MCF 10A (cell line): Measurements from ENCODE around the gene LKAAEAR1. TPM values are rescaled to one million over a fixed set of nuclear protein-coding genes. Genes with fewer than 3 reads are reported as not detected.

Experiments used
- BruUV-seq: library from RNA; stranded (reverse); fragments of 400-500 nt; replicated peaks from 2 replicates; lab custom pipeline; 2021; lab: Mats Ljungman, UMichigan
- CTCF ChIA-PET: fragments of 300-600 bp; sonication (Branson Sonifier 250); formaldehyde crosslinking; extraction: SDS; loops from one replicate; lab custom pipeline; 2021; ENCODE audit warnings: antibody characterized with exemption, inconsistent platforms; lab: Yijun Ruan, JAX
- POLR2A ChIA-PET: fragments of 300-600, 350-650 bp; sonication (Branson Sonifier 250); formaldehyde crosslinking; extraction: SDS; loops from one replicate; lab custom pipeline; 2020; ENCODE audit warnings: antibody characterized with exemption, inconsistent platforms; lab: Yijun Ruan, JAX
- DNase-seq: peaks from one replicate; pipeline ENCODE4 v3.0.0-alpha.2; 2018; ENCODE audit not compliant: unreplicated experiment
- H3K27ac Mint-ChIP-seq: one replicate; pipeline ENCODE4 v1.8.0; 2022; ENCODE audit warnings: mild to moderate bottlenecking, low read depth, mixed read lengths; ENCODE audit not compliant: unreplicated experiment
- H3K27me3 Mint-ChIP-seq: one replicate; pipeline ENCODE4 v1.8.0; 2022; ENCODE audit warnings: mixed read lengths; ENCODE audit not compliant: insufficient read depth, unreplicated experiment
- H3K36me3 Mint-ChIP-seq: one replicate; pipeline ENCODE4 v1.8.0; 2022; ENCODE audit warnings: mild to moderate bottlenecking, moderate library complexity, mixed read lengths; ENCODE audit not compliant: insufficient read depth, unreplicated experiment
- H3K4me1 Mint-ChIP-seq: one replicate; pipeline ENCODE4 v1.8.0; 2022; ENCODE audit warnings: mixed read lengths; ENCODE audit not compliant: insufficient read depth, unreplicated experiment
- H3K4me3 Mint-ChIP-seq: one replicate; pipeline ENCODE4 v1.8.0; 2022; ENCODE audit warnings: mild to moderate bottlenecking, moderate library complexity, mixed read lengths; ENCODE audit not compliant: unreplicated experiment
- H3K9me3 Mint-ChIP-seq: one replicate; pipeline ENCODE4 v1.8.0; 2022; ENCODE audit warnings: mixed read lengths; ENCODE audit not compliant: unreplicated experiment
- intact Hi-C: fragments of 100-400 bp; cut with micrococcal nuclease; formaldehyde crosslinking; loops from 2 replicates; pipeline ENCODE4 v1.14.1; 2022
- total RNA-seq: library from RNA; stranded (reverse); gene quantifications from 2 replicates; pipeline ENCODE4 v1.2.3, GENCODE V29; 2022
- TF ChIP-seq, protein P1 (sequence below): fragments of 200-600 bp; IDR thresholded peaks from one replicate; pipeline ENCODE4 v1.8.0; 2022; ENCODE audit warnings: antibody characterized with exemption, mild to moderate bottlenecking; ENCODE audit not compliant: unreplicated experiment

Gene LKAAEAR1
- total RNA-seq, 1 experiment from 2014 or later = not detected

- DNase-seq = no peak
- CTCF ChIA-PET = interaction anchor here (0.6 to 1.5 kb wide), 4 partner anchors 9 to 45 kb away, joined by 3 to 4 read pairs (median 4); no protein-coding TSS in a partner anchor
- intact Hi-C loops = no loop called here
- TF ChIP-seq, protein P1, sequence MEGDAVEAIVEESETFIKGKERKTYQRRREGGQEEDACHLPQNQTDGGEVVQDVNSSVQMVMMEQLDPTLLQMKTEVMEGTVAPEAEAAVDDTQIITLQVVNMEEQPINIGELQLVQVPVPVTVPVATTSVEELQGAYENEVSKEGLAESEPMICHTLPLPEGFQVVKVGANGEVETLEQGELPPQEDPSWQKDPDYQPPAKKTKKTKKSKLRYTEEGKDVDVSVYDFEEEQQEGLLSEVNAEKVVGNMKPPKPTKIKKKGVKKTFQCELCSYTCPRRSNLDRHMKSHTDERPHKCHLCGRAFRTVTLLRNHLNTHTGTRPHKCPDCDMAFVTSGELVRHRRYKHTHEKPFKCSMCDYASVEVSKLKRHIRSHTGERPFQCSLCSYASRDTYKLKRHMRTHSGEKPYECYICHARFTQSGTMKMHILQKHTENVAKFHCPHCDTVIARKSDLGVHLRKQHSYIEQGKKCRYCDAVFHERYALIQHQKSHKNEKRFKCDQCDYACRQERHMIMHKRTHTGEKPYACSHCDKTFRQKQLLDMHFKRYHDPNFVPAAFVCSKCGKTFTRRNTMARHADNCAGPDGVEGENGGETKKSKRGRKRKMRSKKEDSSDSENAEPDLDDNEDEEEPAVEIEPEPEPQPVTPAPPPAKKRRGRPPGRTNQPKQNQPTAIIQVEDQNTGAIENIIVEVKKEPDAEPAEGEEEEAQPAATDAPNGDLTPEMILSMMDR = no peak
- H3K36me3 Mint-ChIP-seq = no peaks in the 10 kb centered on the region
- no peaks in the 10 kb centered on the region for H3K27me3 Mint-ChIP-seq
- no peak overlapping the region for H3K4me3 Mint-ChIP-seq
- H3K9me3 Mint-ChIP-seq = no peaks in the 10 kb centered on the region
- BruUV-seq = no TSS peak
- peaks cover 8% of the 10 kb centered on the region for H3K4me1 Mint-ChIP-seq
- H3K27ac Mint-ChIP-seq = no peak overlapping the region
- POLR2A ChIA-PET = interaction anchor here (0.6 to 1.3 kb wide), 3 partner anchors 14 to 120 kb away, joined by 3 to 4 read pairs (median 3); partner anchors contain the start of gene UCKL1
Measured at GRCh38 chr20:64076061-64076997, 7.9 kb downstream of the LKAAEAR1 start.

- no TSS peak for BruUV-seq
- Mint-ChIP-seq H3K27me3 (no peaks in the 10 kb centered on the region), H3K9me3 (no peaks in the 10 kb centered on the region), H3K27ac (no peak overlapping the region), H3K4me1 (peaks cover 8% of the 10 kb centered on the region), H3K4me3 (no peak overlapping the region), H3K36me3 (no peaks in the 10 kb centered on the region)
- TF ChIP-seq, protein P1 = no peak
- no peak for DNase-seq
- CTCF ChIA-PET = interaction anchor here (0.9 to 1.5 kb wide), 3 partner anchors 9 to 538 kb away, joined by 4 read pairs; partner anchors contain the start of gene PTK6
- POLR2A ChIA-PET = interaction anchor here (0.6 to 1.3 kb wide), 3 partner anchors 42 to 119 kb away, joined by 3 to 5 read pairs (median 4); partner anchors contain the start of genes PRPF6 and UCKL1
- intact Hi-C loops = no loop called here
Measured at GRCh38 chr20:64075556-64075955, 8.6 kb downstream of the LKAAEAR1 start.

DNA sequence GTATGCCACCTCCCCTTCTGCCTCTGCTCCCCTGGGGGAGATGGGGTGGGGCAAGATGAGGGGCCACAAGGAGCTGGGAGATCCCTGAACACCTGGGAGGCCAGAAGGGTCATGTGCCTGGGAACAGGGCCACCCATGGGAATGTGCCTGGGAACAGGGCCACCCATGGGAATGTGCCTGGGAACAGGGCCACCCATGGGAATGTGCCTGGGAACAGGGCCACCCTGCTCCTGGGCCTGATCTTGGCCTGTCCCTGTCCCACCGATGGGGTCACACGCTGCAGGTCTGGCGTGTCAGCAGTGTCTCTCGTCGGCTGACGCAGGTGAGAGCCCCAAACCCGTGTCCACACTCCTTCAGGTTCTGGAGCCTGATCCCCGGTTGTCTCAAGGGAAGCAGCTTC is 9.2 kb downstream of the LKAAEAR1 start:
- no peaks in the 10 kb centered on the region for H3K9me3 Mint-ChIP-seq
- peaks cover 8% of the 10 kb centered on the region for H3K4me1 Mint-ChIP-seq
- ChIA-PET POLR2A (interaction anchor here (0.7 kb wide), 1 partner anchor 94 kb away, joined by 5 read pairs; the partner anchor contains the start of gene PRPF6), CTCF (interaction anchor here (0.9 to 1.0 kb wide), 2 partner anchors 21 to 538 kb away, joined by 4 read pairs; partner anchors contain the start of gene PTK6)
- no peaks in the 10 kb centered on the region for H3K27me3 Mint-ChIP-seq
- no peaks in the 10 kb centered on the region for H3K36me3 Mint-ChIP-seq
- TF ChIP-seq, protein P1 = no peak
- no TSS peak for BruUV-seq
- H3K4me3 Mint-ChIP-seq = no peak overlapping the region
- no peak for DNase-seq
- intact Hi-C loops = no loop called here
- H3K27ac Mint-ChIP-seq = no peak overlapping the region
